ENCODE measurements around the gene NR3C1.

- TF ChIP-seq POLR2AphosphoS5 (IDR thresholded peaks at IDR 0.05) (no peak), EZH2 (IDR thresholded peaks at IDR 0.05; ENCODE audit: borderline replicate concordance, insufficient read depth, low read length, poor library complexity, severe bottlenecking) (no peak), CTCF (IDR thresholded peaks at IDR 0.05; ENCODE audit: poor library complexity, severe bottlenecking) (no peak), REST (IDR thresholded peaks at IDR 0.05; ENCODE audit: borderline replicate concordance) (no peak), MXI1 (conservative IDR thresholded peaks at IDR 0.05; ENCODE audit: poor library complexity, severe bottlenecking) (no peak), RAD21 (conservative IDR thresholded peaks at IDR 0.05) (no peak)
Measured at GRCh38 chr5:143412661-143413342, 9.3 kb upstream of the NR3C1 start.

Data from neural cell (in vitro differentiated cells).